ENCODE measurements around the gene CES1.
"Not testable (repeated sequence)": the region's sequence is repeated elsewhere in the genome, so short reads cannot be mapped to it uniquely, and the experiment has no call there.

CES1 gene

DNA sequence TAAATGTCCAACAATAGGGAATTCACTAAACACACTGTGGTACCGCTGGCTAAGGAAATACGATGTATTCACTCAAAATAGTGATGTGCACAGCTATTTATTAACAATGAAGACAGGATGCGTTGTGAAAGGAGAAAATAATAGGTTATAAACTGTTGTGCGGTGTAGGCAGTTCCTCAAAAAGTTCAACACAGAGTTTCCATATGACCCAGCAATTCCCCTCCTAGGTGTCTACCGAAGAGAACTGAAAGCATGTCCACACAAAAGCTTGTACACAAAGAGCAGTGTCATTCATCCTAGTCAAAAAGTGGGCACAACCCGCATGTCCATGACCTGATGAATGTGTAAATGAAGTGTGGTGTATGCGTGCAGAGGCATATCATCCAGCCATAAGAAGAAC, 1.2 kb upstream of the CES1 start:
- no peaks in the 10 kb centered on the region for H3K27me3 ChIP-seq (replicated peaks; ENCODE audit: insufficient read depth, low read length)
- no peaks in the 10 kb centered on the region for H4K20me1 ChIP-seq (ENCODE audit: insufficient read depth, low read length)
- no peak overlapping the region for H3K4me2 ChIP-seq (ENCODE audit: low read depth, low read length)
- DNase-seq, result no peak
- no peaks in the 10 kb centered on the region for H3K9me3 ChIP-seq (replicated peaks; ENCODE audit: insufficient read depth, low read length)
- no peaks in the 10 kb centered on the region for H3K36me3 ChIP-seq (replicated peaks; ENCODE audit: insufficient read depth, low read length)
- no peak overlapping the region for H2AFZ ChIP-seq (ENCODE audit: low read length)
- no peaks in the 10 kb centered on the region for H3K9me2 ChIP-seq (replicated peaks; ENCODE audit: insufficient read depth, low read length)
- H3K4me3 ChIP-seq (ENCODE audit: low read length), result no peak overlapping the region
- no peaks in the 10 kb centered on the region for H3K79me2 ChIP-seq (ENCODE audit: low read length)
- no peak overlapping the region for H3K27ac ChIP-seq (ENCODE audit: low read length)
- no peak overlapping the region for H3K9ac ChIP-seq (ENCODE audit: low read length)
- H3F3A ChIP-seq (ENCODE audit: insufficient read depth, low read length), result no peaks in the 10 kb centered on the region
- TF ChIP-seq EZH2 (optimal IDR thresholded peaks at IDR 0.05; ENCODE audit: low read depth, low read length), result no peak
- TF ChIP-seq, protein P1, sequence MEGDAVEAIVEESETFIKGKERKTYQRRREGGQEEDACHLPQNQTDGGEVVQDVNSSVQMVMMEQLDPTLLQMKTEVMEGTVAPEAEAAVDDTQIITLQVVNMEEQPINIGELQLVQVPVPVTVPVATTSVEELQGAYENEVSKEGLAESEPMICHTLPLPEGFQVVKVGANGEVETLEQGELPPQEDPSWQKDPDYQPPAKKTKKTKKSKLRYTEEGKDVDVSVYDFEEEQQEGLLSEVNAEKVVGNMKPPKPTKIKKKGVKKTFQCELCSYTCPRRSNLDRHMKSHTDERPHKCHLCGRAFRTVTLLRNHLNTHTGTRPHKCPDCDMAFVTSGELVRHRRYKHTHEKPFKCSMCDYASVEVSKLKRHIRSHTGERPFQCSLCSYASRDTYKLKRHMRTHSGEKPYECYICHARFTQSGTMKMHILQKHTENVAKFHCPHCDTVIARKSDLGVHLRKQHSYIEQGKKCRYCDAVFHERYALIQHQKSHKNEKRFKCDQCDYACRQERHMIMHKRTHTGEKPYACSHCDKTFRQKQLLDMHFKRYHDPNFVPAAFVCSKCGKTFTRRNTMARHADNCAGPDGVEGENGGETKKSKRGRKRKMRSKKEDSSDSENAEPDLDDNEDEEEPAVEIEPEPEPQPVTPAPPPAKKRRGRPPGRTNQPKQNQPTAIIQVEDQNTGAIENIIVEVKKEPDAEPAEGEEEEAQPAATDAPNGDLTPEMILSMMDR (IDR thresholded peaks at IDR 0.05; ENCODE audit: low read length), result no peak
- TF ChIP-seq EZH2phosphoT487 (IDR thresholded peaks at IDR 0.05; ENCODE audit: low read length), result no peak
- H3K4me1 ChIP-seq (ENCODE audit: low read length), result no peaks in the 10 kb centered on the region

DNA sequence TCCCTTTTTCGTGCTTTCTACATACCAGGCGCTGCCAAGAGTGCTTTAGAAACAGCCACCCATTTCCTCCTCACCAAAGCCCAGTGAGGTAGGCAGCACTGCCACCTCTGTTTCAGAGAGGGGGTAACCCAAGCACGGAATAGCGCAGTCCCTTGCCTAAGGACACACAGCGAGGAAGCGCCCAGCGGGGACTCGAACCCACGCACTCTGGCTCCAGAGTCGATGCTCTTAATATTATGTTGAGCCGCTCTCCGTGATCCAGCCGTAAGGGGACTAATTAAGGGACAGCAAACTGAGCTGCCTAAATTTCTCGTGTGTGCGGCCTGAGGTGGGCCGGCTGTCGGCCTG, 497 bp downstream of the CES1 start:
- TF ChIP-seq, protein P1 (IDR thresholded peaks at IDR 0.05; ENCODE audit: low read length), result no peak
- TF ChIP-seq EZH2phosphoT487 (IDR thresholded peaks at IDR 0.05; ENCODE audit: low read length) (no peak), EZH2 (optimal IDR thresholded peaks at IDR 0.05; ENCODE audit: low read depth, low read length) (no peak)
- no peak overlapping the region for H3K4me2 ChIP-seq (ENCODE audit: low read depth, low read length)
- H3K79me2 ChIP-seq (ENCODE audit: low read length), result no peaks in the 10 kb centered on the region
- no peaks in the 10 kb centered on the region for H3K27me3 ChIP-seq (replicated peaks; ENCODE audit: insufficient read depth, low read length)
- no peak overlapping the region for H3K4me3 ChIP-seq (ENCODE audit: low read length)
- no peak overlapping the region for H3K9ac ChIP-seq (ENCODE audit: low read length)
- DNase-seq, result no peak
- no peaks in the 10 kb centered on the region for H3K4me1 ChIP-seq (ENCODE audit: low read length)
- no peaks in the 10 kb centered on the region for H3F3A ChIP-seq (ENCODE audit: insufficient read depth, low read length)
- no peaks in the 10 kb centered on the region for H3K9me3 ChIP-seq (replicated peaks; ENCODE audit: insufficient read depth, low read length)
- no peaks in the 10 kb centered on the region for H3K9me2 ChIP-seq (replicated peaks; ENCODE audit: insufficient read depth, low read length)
- H4K20me1 ChIP-seq (ENCODE audit: insufficient read depth, low read length), result no peaks in the 10 kb centered on the region
- H3K27ac ChIP-seq (ENCODE audit: low read length), result no peak overlapping the region
- no peaks in the 10 kb centered on the region for H3K36me3 ChIP-seq (replicated peaks; ENCODE audit: insufficient read depth, low read length)
- no peak overlapping the region for H2AFZ ChIP-seq (ENCODE audit: low read length)

DNA sequence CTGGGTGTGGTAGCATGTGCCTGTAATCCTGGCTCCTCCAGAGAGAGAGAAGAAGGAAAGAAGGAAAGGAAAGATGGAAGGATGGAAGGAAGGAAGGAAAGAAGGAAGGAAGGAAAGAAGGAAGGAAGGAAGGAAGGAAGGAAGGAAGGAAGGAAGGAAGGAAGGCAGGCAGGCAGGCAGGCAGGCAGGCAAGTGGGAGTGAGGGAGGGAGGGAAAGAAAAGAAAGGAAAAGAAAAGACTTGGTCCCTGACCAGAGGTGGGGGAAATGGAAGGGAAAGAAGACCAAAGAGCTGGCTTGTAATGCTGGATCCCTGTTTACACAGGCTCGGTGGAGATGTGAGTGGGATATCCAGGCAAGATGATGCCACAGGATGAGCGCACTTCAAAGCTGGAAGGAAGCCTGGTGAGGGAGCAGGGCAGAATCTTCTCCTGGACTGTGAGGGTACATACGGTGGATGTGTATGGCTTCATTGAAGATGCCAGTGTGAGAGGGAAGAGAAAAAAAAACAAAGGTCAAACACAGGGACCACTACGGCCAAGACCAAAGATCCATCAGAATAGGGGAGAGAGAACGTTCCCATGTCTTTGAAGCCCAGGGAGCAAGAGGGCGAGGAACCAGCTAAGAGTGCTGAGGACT, 2.1 kb downstream of the CES1 start:
- H2AFZ ChIP-seq (ENCODE audit: low read length), result no peak overlapping the region
- no peaks in the 10 kb centered on the region for H3K4me1 ChIP-seq (ENCODE audit: low read length)
- H3K27me3 ChIP-seq (replicated peaks; ENCODE audit: insufficient read depth, low read length), result no peaks in the 10 kb centered on the region
- H3K27ac ChIP-seq (ENCODE audit: low read length), result no peak overlapping the region
- no peak overlapping the region for H3K4me3 ChIP-seq (ENCODE audit: low read length)
- no peaks in the 10 kb centered on the region for H3K9me2 ChIP-seq (replicated peaks; ENCODE audit: insufficient read depth, low read length)
- no peaks in the 10 kb centered on the region for H3F3A ChIP-seq (ENCODE audit: insufficient read depth, low read length)
- no peaks in the 10 kb centered on the region for H3K36me3 ChIP-seq (replicated peaks; ENCODE audit: insufficient read depth, low read length)
- no peaks in the 10 kb centered on the region for H3K9me3 ChIP-seq (replicated peaks; ENCODE audit: insufficient read depth, low read length)
- H3K4me2 ChIP-seq (ENCODE audit: low read depth, low read length), result no peak overlapping the region
- H3K9ac ChIP-seq (ENCODE audit: low read length), result no peak overlapping the region
- no peaks in the 10 kb centered on the region for H3K79me2 ChIP-seq (ENCODE audit: low read length)
- DNase-seq, result no peak
- no peaks in the 10 kb centered on the region for H4K20me1 ChIP-seq (ENCODE audit: insufficient read depth, low read length)
- TF ChIP-seq, protein P1 (IDR thresholded peaks at IDR 0.05; ENCODE audit: low read length), result no peak
- TF ChIP-seq EZH2phosphoT487 (IDR thresholded peaks at IDR 0.05; ENCODE audit: low read length) (no peak), EZH2 (optimal IDR thresholded peaks at IDR 0.05; ENCODE audit: low read depth, low read length) (no peak)

DNA sequence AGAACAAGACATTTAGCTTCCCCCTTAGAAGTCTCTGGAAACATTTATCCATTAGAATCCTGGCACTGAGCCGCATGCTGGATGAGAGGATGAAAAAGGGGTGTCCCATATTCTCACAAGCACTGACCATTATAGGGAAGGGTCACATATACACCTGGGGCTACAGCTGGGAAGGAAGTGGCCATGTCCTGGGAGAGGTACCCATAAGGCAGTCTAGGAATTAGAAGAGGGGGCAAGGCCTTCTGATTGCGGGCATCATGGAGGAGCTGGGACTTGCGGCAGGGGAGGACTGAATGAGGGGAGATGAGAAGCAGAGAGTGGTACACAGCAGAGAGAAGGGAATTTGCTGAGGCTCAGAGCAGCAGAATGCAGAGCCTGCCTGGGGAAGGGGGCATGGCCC, 3.7 kb downstream of the CES1 start:
- not testable (repeated sequence) for H3K79me2 ChIP-seq (ENCODE audit: low read length); H3K4me2 ChIP-seq (ENCODE audit: low read depth, low read length); DNase-seq; H3F3A ChIP-seq (ENCODE audit: insufficient read depth, low read length); H3K4me1 ChIP-seq (ENCODE audit: low read length); H3K9me3 ChIP-seq (replicated peaks; ENCODE audit: insufficient read depth, low read length); H3K27me3 ChIP-seq (replicated peaks; ENCODE audit: insufficient read depth, low read length); H2AFZ ChIP-seq (ENCODE audit: low read length); H3K27ac ChIP-seq (ENCODE audit: low read length); H3K36me3 ChIP-seq (replicated peaks; ENCODE audit: insufficient read depth, low read length); H4K20me1 ChIP-seq (ENCODE audit: insufficient read depth, low read length); H3K4me3 ChIP-seq (ENCODE audit: low read length); H3K9ac ChIP-seq (ENCODE audit: low read length); H3K9me2 ChIP-seq (replicated peaks; ENCODE audit: insufficient read depth, low read length)

Measured in MM.1S (cell line).